OCI-LY1 (cell line): ENCODE results near the gene CCDC192.

Experiments used
- H2AFZ ChIP-seq: fragments of 200-600 bp; sonication (generic), shearing (Covaris generic); 2 replicates; pipeline ENCODE4 v1.6.0; 2014; ENCODE audit warnings: antibody characterized with exemption, mild to moderate bottlenecking, low read length
- H3F3A ChIP-seq: fragments of 200-600 bp; sonication (generic), shearing (Covaris generic); 2 replicates; pipeline ENCODE4 v1.6.0; 2014; ENCODE audit warnings: mild to moderate bottlenecking, antibody characterized with exemption, low read length, moderate library complexity; ENCODE audit not compliant: insufficient read depth
- H3K27ac ChIP-seq: fragments of 200-600 bp; sonication (generic); 2 replicates; pipeline ENCODE4 v1.5.1; 2014; ENCODE audit warnings: low read length, mixed run types, mild to moderate bottlenecking, low read depth; ENCODE audit not compliant: poor library complexity, severe bottlenecking
- H3K27me3 ChIP-seq: fragments of 200-600 bp; sonication (generic); 2 replicates; pipeline ENCODE4 v1.6.0; 2014; ENCODE audit warnings: antibody characterized with exemption, mild to moderate bottlenecking, low read length, moderate library complexity; ENCODE audit not compliant: insufficient read depth
- H3K36me3 ChIP-seq: fragments of 200-600 bp; sonication (generic); 2 replicates; pipeline ENCODE4 v1.6.1; 2014; ENCODE audit warnings: mild to moderate bottlenecking, antibody characterized with exemption, low read length, moderate library complexity, mixed read lengths; ENCODE audit not compliant: insufficient read depth
- H3K4me1 ChIP-seq: fragments of 200-600 bp; sonication (generic); 2 replicates; pipeline ENCODE4 v1.5.1; 2014; ENCODE audit warnings: mild to moderate bottlenecking, low read length, moderate library complexity; ENCODE audit not compliant: insufficient read depth, severe bottlenecking
- H3K4me2 ChIP-seq: fragments of 200-600 bp; sonication (generic), shearing (Covaris generic); 2 replicates; pipeline ENCODE4 v1.6.1; 2014; ENCODE audit warnings: low read length
- H3K4me3 ChIP-seq: fragments of 200-600 bp; sonication (generic); 2 replicates; pipeline ENCODE4 v1.5.1; 2014; ENCODE audit warnings: low read length, low read depth, mild to moderate bottlenecking, mixed read lengths; ENCODE audit not compliant: poor library complexity, severe bottlenecking
- H3K79me2 ChIP-seq: fragments of 200-600 bp; shearing (Covaris generic); 2 replicates; pipeline ENCODE4 v1.6.1; 2016; ENCODE audit warnings: mixed run types, low read length, mixed read lengths; ENCODE audit not compliant: insufficient read depth
- H3K9ac ChIP-seq: fragments of 200-600 bp; sonication (generic), shearing (Covaris generic); 2 replicates; pipeline ENCODE4 v1.6.1; 2014; ENCODE audit warnings: mild to moderate bottlenecking, low read length, mixed read lengths
- H3K9me2 ChIP-seq: fragments of 200-600 bp; sonication (generic), shearing (Covaris generic); 2 replicates; pipeline ENCODE4 v1.6.1; 2014; ENCODE audit warnings: low read depth, mild to moderate bottlenecking, low read length, mixed read lengths
- H3K9me3 ChIP-seq: fragments of 200-600 bp; shearing (Covaris generic); 2 replicates; pipeline ENCODE4 v1.6.1; 2014; ENCODE audit warnings: low read length, mixed read lengths
- H4K20me1 ChIP-seq: fragments of 200-600 bp; sonication (generic), shearing (Covaris generic); 2 replicates; pipeline ENCODE4 v1.6.0; 2016; ENCODE audit warnings: mild to moderate bottlenecking, low read length; ENCODE audit not compliant: insufficient read depth
- CTCF ChIP-seq: fragments of 200-600 bp; sonication (generic), shearing (Covaris generic); IDR thresholded peaks from 2 replicates; pipeline ENCODE4 v1.5.1; 2017; ENCODE audit warnings: mild to moderate bottlenecking, antibody characterized with exemption, low read length, moderate library complexity, mixed read lengths
- EZH2 ChIP-seq: fragments of 200-600 bp; sonication (generic), shearing (Covaris generic); IDR thresholded peaks from 2 replicates; pipeline ENCODE4 v1.8.0; 2017; ENCODE audit warnings: borderline replicate concordance, mixed run types, mild to moderate bottlenecking, antibody characterized with exemption, low read length, moderate library complexity, mixed read lengths

The CCDC192 gene

GRCh38 chr5:127801751-127802476, 98.7 kb downstream of the CCDC192 start:
- Histone ChIP-seq H3K27ac (no peak overlapping the region), H3K9me3 (no peaks in the 10 kb centered on the region), H3K4me1 (no peaks in the 10 kb centered on the region), H3K36me3 (no peaks in the 10 kb centered on the region), H3K27me3 (no peaks in the 10 kb centered on the region), H3F3A (no peaks in the 10 kb centered on the region), H3K79me2 (no peaks in the 10 kb centered on the region), H3K4me2 (no peak overlapping the region), H2AFZ (no peak overlapping the region), H3K9ac (no peak overlapping the region), H4K20me1 (no peaks in the 10 kb centered on the region), H3K4me3 (no peak overlapping the region), H3K9me2 (no peaks in the 10 kb centered on the region)
- TF ChIP-seq CTCF, result no peak
- TF ChIP-seq EZH2, result no peak

DNA sequence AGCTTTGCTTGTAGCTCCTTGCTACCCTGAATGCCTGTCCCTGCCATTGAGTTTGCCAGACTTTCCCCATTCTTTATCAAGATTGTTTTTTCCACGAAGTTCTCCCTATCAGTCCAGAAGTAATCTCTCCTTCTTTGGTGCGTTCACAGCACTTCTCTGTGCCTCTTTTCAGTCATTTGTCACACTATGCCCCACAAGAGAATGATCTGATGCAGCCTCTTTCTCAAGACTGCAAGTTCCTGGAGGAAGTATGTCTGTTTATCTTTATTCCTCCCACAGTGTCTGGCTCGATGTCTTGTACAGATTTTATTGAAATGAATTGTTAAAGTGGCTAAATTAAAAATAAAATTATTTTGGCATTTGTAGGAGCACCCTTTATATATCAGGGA, 99.3 kb downstream of the CCDC192 start:
- Histone ChIP-seq H3K4me3 (no peak overlapping the region), H3K27me3 (no peaks in the 10 kb centered on the region), H3K9ac (no peak overlapping the region), H3K79me2 (no peaks in the 10 kb centered on the region), H2AFZ (no peak overlapping the region), H3K4me1 (no peaks in the 10 kb centered on the region), H3K36me3 (no peaks in the 10 kb centered on the region), H3F3A (no peaks in the 10 kb centered on the region), H4K20me1 (no peaks in the 10 kb centered on the region), H3K9me2 (no peaks in the 10 kb centered on the region), H3K9me3 (no peaks in the 10 kb centered on the region), H3K4me2 (no peak overlapping the region), H3K27ac (no peak overlapping the region)
- no peak for TF ChIP-seq EZH2
- no peak for TF ChIP-seq CTCF

DNA sequence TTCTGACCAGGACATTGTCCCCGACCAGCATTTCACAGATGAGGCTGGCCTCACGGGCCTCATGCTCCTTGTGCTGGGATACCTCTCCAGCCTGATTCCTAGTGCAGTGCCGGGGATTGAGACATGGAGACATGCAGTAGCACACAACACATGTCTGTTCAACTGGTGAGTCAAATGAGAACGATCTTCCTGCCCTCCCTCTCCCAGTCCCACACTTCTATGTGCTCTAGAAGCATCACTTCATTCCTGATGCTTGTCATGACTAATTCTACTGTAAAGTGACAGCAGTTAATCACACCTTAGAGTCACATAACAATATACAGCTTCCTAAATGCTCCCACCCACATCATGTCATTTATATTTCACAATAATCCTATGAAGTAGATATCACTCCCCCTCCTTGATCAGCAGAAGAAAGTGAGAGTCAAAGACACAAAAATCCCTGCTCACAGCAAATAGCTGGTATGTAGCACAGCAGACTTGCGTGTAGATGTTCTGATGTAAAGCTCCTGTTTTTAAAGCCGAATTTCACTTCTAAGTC, 101.8 kb downstream of the CCDC192 start:
- TF ChIP-seq CTCF, result no peak
- TF ChIP-seq EZH2, result no peak
- H3K4me2 ChIP-seq, result no peak overlapping the region
- H3K9me3 ChIP-seq, result no peaks in the 10 kb centered on the region

More for the DNA sequence above, 101.8 kb downstream of the CCDC192 start:
- Histone ChIP-seq H3K4me1 (no peaks in the 10 kb centered on the region), H2AFZ (no peak overlapping the region), H3K9me2 (no peaks in the 10 kb centered on the region), H3K9ac (no peak overlapping the region), H3K27me3 (no peaks in the 10 kb centered on the region), H3K79me2 (no peaks in the 10 kb centered on the region), H3F3A (no peaks in the 10 kb centered on the region), H3K36me3 (no peaks in the 10 kb centered on the region), H4K20me1 (no peaks in the 10 kb centered on the region), H3K4me3 (no peak overlapping the region), H3K27ac (no peak overlapping the region)
